HepG2 (cell line): ENCODE results near the gene MTFR1L. TPM values are rescaled to one million over a fixed set of nuclear protein-coding genes. Genes with fewer than 3 reads are reported as not detected.

ENCODE experiments used
- HES4 ChIP-seq: sonication (generic); formaldehyde crosslinking; IDR thresholded peaks from 2 replicates; pipeline ENCODE4 v1.9.0; 2021; ENCODE audit warnings: mild to moderate bottlenecking, missing genetic modification reagents, borderline replicate concordance
- KAT7 ChIP-seq: IDR thresholded peaks from 2 replicates; pipeline ENCODE4 v1.6.1; 2018; ENCODE audit warnings: borderline replicate concordance, missing compliant biosample characterization
- MXD4 ChIP-seq: IDR thresholded peaks from 2 replicates; pipeline ENCODE4 v1.6.1; 2016; ENCODE audit warnings: mild to moderate bottlenecking, missing biosample characterization, missing genetic modification reagents
- NR2F6 ChIP-seq, 2 experiments: IDR thresholded peaks; 2 replicates each; pipeline ENCODE4 v1.6.1; 2016; ENCODE audit warnings: antibody characterized with exemption in 1 of 2, mild to moderate bottlenecking in 1 of 2
- RARA ChIP-seq: IDR thresholded peaks from 2 replicates; pipeline ENCODE4 v1.6.1; 2016; ENCODE audit warnings: missing genetic modification reagents, missing compliant biosample characterization
- RXRB ChIP-seq: IDR thresholded peaks from 2 replicates; pipeline ENCODE4 v1.6.1; 2016; ENCODE audit warnings: borderline replicate concordance, missing genetic modification reagents, missing compliant biosample characterization
- TAF1 ChIP-seq: sonication (generic); formaldehyde crosslinking; IDR thresholded peaks from 2 replicates; pipeline ENCODE4 v1.4.0; 2020; ENCODE audit warnings: missing genetic modification reagents
- THAP11 ChIP-seq: IDR thresholded peaks from 2 replicates; pipeline ENCODE4 v1.6.1; 2016; ENCODE audit warnings: missing biosample characterization, missing genetic modification reagents
- ZBTB20 ChIP-seq: sonication (generic); formaldehyde crosslinking; IDR thresholded peaks from 2 replicates; pipeline ENCODE4 v1.8.1; 2023; ENCODE audit warnings: missing genetic modification reagents, low read depth, mild to moderate bottlenecking, borderline replicate concordance
- ZBTB7A ChIP-seq: sonication (generic); formaldehyde crosslinking; IDR thresholded peaks from 2 replicates; pipeline ENCODE4 v1.8.0; 2022; ENCODE audit warnings: mild to moderate bottlenecking, missing genetic modification reagents
- ZNF251 ChIP-seq: sonication (generic); formaldehyde crosslinking; IDR thresholded peaks from 2 replicates; pipeline ENCODE4 v1.9.0; 2021; ENCODE audit warnings: mild to moderate bottlenecking, missing genetic modification reagents
- ZNF333 ChIP-seq: sonication (generic); formaldehyde crosslinking; IDR thresholded peaks from 2 replicates; pipeline ENCODE4 v1.4.0; 2020; ENCODE audit warnings: mild to moderate bottlenecking, missing genetic modification reagents, borderline replicate concordance
- ZNF773 ChIP-seq: sonication (generic); formaldehyde crosslinking; IDR thresholded peaks from 2 replicates; pipeline ENCODE4 v1.4.0; 2020; ENCODE audit warnings: missing genetic modification reagents, borderline replicate concordance
- ZSCAN20 ChIP-seq: sonication (generic); formaldehyde crosslinking; IDR thresholded peaks from 2 replicates; pipeline ENCODE4 v1.4.0; 2020; ENCODE audit warnings: missing genetic modification reagents, mild to moderate bottlenecking, borderline replicate concordance
- polyA plus RNA-seq, 8 experiments: library from polyadenylated mRNA; depleted of rRNA in 3 of 8; stranded (reverse) in 7 of 8; unstranded in 1 of 8; fragments of >200 nt; fragmentation: Illumina TruSeq in 4 of 8; extraction: Trizol in 4 of 8; gene quantifications; 2 replicates each; pipeline versions ENCODE4 v1.2.1 to v1.2.3, GENCODE V29; 2011 to 2016; ENCODE audit warnings: low read depth in 4 of 8, missing spikeins in 1 of 8, mixed read lengths in 1 of 8; ENCODE audit not compliant: insufficient read depth in 1 of 8
- total RNA-seq, 5 experiments: library from RNA; depleted of rRNA; stranded (reverse); fragments of >200 nt; fragmentation: Illumina TruSeq; extraction: Trizol; gene quantifications; 2 replicates each; pipeline ENCODE4 v1.2.3, GENCODE V29; 2016; ENCODE audit warnings: low read depth in 1 of 5
- TF ChIP-seq, protein P1 (sequence below): sonication (generic); formaldehyde crosslinking; IDR thresholded peaks from 2 replicates; pipeline ENCODE4 v1.8.0; 2022; ENCODE audit warnings: mild to moderate bottlenecking, missing genetic modification reagents, moderate library complexity
- TF ChIP-seq, protein P2 (sequence below): sonication (generic); formaldehyde crosslinking; IDR thresholded peaks from 2 replicates; pipeline ENCODE4 v1.5.0; 2020; ENCODE audit warnings: mild to moderate bottlenecking, missing genetic modification reagents, moderate library complexity
- TF ChIP-seq, protein P3 (sequence below): sonication (generic); formaldehyde crosslinking; IDR thresholded peaks from 2 replicates; pipeline ENCODE4 v1.4.0; 2020; ENCODE audit warnings: missing genetic modification reagents
- TF ChIP-seq, protein P4 (sequence below): IDR thresholded peaks from 2 replicates; pipeline ENCODE4 v1.6.1; 2016; ENCODE audit warnings: low read depth, missing genetic modification reagents, missing compliant biosample characterization
- TF ChIP-seq, protein P5 (sequence below): IDR thresholded peaks from 2 replicates; pipeline ENCODE4 v1.6.1; 2016; ENCODE audit warnings: missing genetic modification reagents, missing compliant biosample characterization

The MTFR1L gene
- total and polyA plus RNA-seq, 2 of the 13 experiments (the other 11 are each of a cell fraction or from before 2014, with no cell fraction given) = 38.0 to 55.7 TPM

DNA sequence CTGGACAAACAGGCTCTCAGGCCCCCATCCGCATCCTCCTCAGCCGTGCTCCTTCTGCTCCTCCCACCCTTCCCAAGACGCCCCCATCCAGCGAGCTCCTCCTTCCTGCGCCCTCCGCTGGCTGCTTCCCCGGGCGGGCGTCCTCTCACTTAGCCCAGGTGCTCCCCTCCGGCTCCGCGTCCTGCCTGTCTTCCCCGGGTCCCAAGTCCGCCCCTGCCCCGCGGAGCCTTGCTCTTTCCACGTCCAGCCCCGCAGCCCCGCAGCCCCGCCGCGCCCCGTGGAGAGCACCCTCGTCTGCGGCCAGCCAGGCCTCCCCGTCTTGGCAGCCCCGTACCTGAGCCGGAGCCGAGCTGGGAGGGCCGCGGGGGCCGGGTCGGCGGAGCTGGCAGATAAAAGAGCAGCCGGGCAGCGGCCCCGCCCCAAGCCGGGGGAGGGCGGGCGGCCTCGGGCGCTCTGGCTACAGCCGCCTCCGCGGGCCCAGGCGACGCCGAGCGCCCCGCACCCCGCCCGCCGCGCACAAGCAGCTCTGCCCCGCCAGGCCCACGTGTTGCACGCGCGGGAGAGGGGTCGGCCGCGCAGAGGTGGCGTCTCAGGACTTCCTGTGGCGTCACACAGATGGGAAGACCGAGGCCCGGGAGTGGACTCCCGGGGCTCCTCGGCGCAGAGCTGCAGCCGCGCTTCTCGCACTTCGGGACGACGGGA, 55.6 kb downstream of the MTFR1L start, which contains the start of gene PAQR7 (continued):
- TF ChIP-seq, protein P1, sequence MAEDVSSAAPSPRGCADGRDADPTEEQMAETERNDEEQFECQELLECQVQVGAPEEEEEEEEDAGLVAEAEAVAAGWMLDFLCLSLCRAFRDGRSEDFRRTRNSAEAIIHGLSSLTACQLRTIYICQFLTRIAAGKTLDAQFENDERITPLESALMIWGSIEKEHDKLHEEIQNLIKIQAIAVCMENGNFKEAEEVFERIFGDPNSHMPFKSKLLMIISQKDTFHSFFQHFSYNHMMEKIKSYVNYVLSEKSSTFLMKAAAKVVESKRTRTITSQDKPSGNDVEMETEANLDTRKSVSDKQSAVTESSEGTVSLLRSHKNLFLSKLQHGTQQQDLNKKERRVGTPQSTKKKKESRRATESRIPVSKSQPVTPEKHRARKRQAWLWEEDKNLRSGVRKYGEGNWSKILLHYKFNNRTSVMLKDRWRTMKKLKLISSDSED (CRISPR knock-in tag) = no peak
- TF ChIP-seq THAP11 (CRISPR knock-in tag) (peak; percentile 68; the same call in 1 of the 2 replicates), ZNF251 (CRISPR knock-in tag) (peak; percentile 89; the same call in 1 of the 2 replicates), ZSCAN20 (CRISPR knock-in tag) (peak; percentile 71; the same call in 1 of the 2 replicates), NR2F6 (IDR thresholded peaks at IDR 0.05) (no peak), NR2F6 (CRISPR knock-in tag; IDR thresholded peaks at IDR 0.05) (peak; percentile 65; the same call in 1 of the 2 replicates), ZBTB7A (no peak), MXD4 (CRISPR knock-in tag) (peak; percentile 89), ZNF333 (0 out of 2 replicates have a peak, but pooled peaks have one; percentile 45), RARA (CRISPR knock-in tag) (peak; percentile 70), ZNF773 (CRISPR knock-in tag) (peak; percentile 51; the same call in 1 of the 2 replicates), HES4 (CRISPR knock-in tag) (peak; percentile 98), RXRB (no peak), ZBTB20 (CRISPR knock-in tag) (peak; percentile 42; the same call in 1 of the 2 replicates), KAT7 (CRISPR knock-in tag) (peak; percentile 89), TAF1 (CRISPR knock-in tag) (peak; percentile 39; the same call in 1 of the 2 replicates)
- TF ChIP-seq, protein P2, sequence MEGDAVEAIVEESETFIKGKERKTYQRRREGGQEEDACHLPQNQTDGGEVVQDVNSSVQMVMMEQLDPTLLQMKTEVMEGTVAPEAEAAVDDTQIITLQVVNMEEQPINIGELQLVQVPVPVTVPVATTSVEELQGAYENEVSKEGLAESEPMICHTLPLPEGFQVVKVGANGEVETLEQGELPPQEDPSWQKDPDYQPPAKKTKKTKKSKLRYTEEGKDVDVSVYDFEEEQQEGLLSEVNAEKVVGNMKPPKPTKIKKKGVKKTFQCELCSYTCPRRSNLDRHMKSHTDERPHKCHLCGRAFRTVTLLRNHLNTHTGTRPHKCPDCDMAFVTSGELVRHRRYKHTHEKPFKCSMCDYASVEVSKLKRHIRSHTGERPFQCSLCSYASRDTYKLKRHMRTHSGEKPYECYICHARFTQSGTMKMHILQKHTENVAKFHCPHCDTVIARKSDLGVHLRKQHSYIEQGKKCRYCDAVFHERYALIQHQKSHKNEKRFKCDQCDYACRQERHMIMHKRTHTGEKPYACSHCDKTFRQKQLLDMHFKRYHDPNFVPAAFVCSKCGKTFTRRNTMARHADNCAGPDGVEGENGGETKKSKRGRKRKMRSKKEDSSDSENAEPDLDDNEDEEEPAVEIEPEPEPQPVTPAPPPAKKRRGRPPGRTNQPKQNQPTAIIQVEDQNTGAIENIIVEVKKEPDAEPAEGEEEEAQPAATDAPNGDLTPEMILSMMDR (CRISPR knock-in tag) = peak; percentile 57
- TF ChIP-seq, protein P3, sequence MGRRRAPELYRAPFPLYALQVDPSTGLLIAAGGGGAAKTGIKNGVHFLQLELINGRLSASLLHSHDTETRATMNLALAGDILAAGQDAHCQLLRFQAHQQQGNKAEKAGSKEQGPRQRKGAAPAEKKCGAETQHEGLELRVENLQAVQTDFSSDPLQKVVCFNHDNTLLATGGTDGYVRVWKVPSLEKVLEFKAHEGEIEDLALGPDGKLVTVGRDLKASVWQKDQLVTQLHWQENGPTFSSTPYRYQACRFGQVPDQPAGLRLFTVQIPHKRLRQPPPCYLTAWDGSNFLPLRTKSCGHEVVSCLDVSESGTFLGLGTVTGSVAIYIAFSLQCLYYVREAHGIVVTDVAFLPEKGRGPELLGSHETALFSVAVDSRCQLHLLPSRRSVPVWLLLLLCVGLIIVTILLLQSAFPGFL (CRISPR knock-in tag) = no peak
- TF ChIP-seq, protein P4, sequence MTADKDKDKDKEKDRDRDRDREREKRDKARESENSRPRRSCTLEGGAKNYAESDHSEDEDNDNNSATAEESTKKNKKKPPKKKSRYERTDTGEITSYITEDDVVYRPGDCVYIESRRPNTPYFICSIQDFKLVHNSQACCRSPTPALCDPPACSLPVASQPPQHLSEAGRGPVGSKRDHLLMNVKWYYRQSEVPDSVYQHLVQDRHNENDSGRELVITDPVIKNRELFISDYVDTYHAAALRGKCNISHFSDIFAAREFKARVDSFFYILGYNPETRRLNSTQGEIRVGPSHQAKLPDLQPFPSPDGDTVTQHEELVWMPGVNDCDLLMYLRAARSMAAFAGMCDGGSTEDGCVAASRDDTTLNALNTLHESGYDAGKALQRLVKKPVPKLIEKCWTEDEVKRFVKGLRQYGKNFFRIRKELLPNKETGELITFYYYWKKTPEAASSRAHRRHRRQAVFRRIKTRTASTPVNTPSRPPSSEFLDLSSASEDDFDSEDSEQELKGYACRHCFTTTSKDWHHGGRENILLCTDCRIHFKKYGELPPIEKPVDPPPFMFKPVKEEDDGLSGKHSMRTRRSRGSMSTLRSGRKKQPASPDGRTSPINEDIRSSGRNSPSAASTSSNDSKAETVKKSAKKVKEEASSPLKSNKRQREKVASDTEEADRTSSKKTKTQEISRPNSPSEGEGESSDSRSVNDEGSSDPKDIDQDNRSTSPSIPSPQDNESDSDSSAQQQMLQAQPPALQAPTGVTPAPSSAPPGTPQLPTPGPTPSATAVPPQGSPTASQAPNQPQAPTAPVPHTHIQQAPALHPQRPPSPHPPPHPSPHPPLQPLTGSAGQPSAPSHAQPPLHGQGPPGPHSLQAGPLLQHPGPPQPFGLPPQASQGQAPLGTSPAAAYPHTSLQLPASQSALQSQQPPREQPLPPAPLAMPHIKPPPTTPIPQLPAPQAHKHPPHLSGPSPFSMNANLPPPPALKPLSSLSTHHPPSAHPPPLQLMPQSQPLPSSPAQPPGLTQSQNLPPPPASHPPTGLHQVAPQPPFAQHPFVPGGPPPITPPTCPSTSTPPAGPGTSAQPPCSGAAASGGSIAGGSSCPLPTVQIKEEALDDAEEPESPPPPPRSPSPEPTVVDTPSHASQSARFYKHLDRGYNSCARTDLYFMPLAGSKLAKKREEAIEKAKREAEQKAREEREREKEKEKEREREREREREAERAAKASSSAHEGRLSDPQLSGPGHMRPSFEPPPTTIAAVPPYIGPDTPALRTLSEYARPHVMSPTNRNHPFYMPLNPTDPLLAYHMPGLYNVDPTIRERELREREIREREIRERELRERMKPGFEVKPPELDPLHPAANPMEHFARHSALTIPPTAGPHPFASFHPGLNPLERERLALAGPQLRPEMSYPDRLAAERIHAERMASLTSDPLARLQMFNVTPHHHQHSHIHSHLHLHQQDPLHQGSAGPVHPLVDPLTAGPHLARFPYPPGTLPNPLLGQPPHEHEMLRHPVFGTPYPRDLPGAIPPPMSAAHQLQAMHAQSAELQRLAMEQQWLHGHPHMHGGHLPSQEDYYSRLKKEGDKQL (CRISPR knock-in tag) = no peak
- TF ChIP-seq, protein P5, sequence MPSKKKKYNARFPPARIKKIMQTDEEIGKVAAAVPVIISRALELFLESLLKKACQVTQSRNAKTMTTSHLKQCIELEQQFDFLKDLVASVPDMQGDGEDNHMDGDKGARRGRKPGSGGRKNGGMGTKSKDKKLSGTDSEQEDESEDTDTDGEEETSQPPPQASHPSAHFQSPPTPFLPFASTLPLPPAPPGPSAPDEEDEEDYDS = peak; percentile 81
